Epithelial cell of prostate (primary cell): ENCODE data around the gene INSL4.
A peak's percentile ranks its signal among the peaks of the same experiment; 100 is the strongest.

Source experiments
- DNase-seq: peaks from one replicate; pipeline ENCODE4 v3.0.0-alpha.2; 2011; ENCODE audit warnings: low read depth, low spot score
- H3K27ac ChIP-seq: fragments of 450-650 bp; 2 replicates; pipeline ENCODE4 v1.5.1; 2017; ENCODE audit warnings: mild to moderate bottlenecking

The INSL4 gene

GRCh38 chr9:5231212-5231611 lies at the start of gene INSL4:
TSS of gene INSL4 (plus strand) at chr9:5231419. CDS start at chr9:5231524, 105 bp downstream.
- DNase-seq, result peak; percentile 40
- no peak within 1 kb of the TSS for H3K27ac ChIP-seq

- DNase-seq, result no peak
- H3K27ac ChIP-seq, result no peak overlapping the region
Observed at GRCh38 chr9:5184776-5185175, 46.4 kb upstream of the INSL4 start.

- no peak within 1 kb of the TSS for H3K27ac ChIP-seq
- DNase-seq, result no peak
Observed at GRCh38 chr9:5185220-5185840, 45.9 kb upstream of the INSL4 start, which contains the start of gene INSL6. TSS of gene INSL6 (minus strand) at chr9:5185639. CDS start at chr9:5185602, 37 bp downstream.

- DNase-seq, result no peak
- no peak overlapping the region for H3K27ac ChIP-seq
Observed at GRCh38 chr9:5186416-5187169, 44.6 kb upstream of the INSL4 start.

- DNase-seq, result no peak
Observed at GRCh38 chr9:5188060-5188984, 42.9 kb upstream of the INSL4 start.

GRCh38 chr9:5191985-5192384 lies 39.2 kb upstream of the INSL4 start:
- no peak for DNase-seq
- no peak overlapping the region for H3K27ac ChIP-seq

More at GRCh38 chr9:5188060-5188984, 42.9 kb upstream of the INSL4 start:
- no peak overlapping the region for H3K27ac ChIP-seq

- DNase-seq, result no peak
Observed at GRCh38 chr9:5193345-5193744, 37.9 kb upstream of the INSL4 start.

GRCh38 chr9:5195463-5195862 lies 35.8 kb upstream of the INSL4 start:
- no peak for DNase-seq
- no peak overlapping the region for H3K27ac ChIP-seq

More at GRCh38 chr9:5193345-5193744, 37.9 kb upstream of the INSL4 start:
- no peak overlapping the region for H3K27ac ChIP-seq

GRCh38 chr9:5205071-5205470 lies 26.1 kb upstream of the INSL4 start:
- no peak overlapping the region for H3K27ac ChIP-seq
- no peak for DNase-seq

GRCh38 chr9:5230554-5230953 lies 665 bp upstream of the INSL4 start:
- DNase-seq, result no peak
- no peak overlapping the region for H3K27ac ChIP-seq

GRCh38 chr9:5263351-5264218 lies 32.4 kb downstream of the INSL4 start:
- no peak overlapping the region for H3K27ac ChIP-seq
- no peak for DNase-seq

- no peak overlapping the region for H3K27ac ChIP-seq
- no peak for DNase-seq
Observed at GRCh38 chr9:5264219-5264595, 33.0 kb downstream of the INSL4 start.

- no peak overlapping the region for H3K27ac ChIP-seq
- no peak for DNase-seq
Observed at GRCh38 chr9:5265939-5266338, 34.7 kb downstream of the INSL4 start.

- H3K27ac ChIP-seq, result peak overlapping the region; percentile 32
- DNase-seq, result no peak
Observed at GRCh38 chr9:5269249-5269715, 38.1 kb downstream of the INSL4 start.

- H3K27ac ChIP-seq, result no peak overlapping the region
- no peak for DNase-seq
Observed at GRCh38 chr9:5274770-5275169, 43.6 kb downstream of the INSL4 start.

- DNase-seq, result no peak
- H3K27ac ChIP-seq, result no peak overlapping the region
Observed at GRCh38 chr9:5278486-5278885, 47.3 kb downstream of the INSL4 start.
